Stimulated activated CD8-positive, alpha-beta memory T cell treated with anti-CD3 and anti-CD28 coated beads, Interleukin-7, amount 100 ng/mL, for 1 hour (primary cell): ENCODE data around the gene AXL.

ENCODE experiments used
- DNase-seq, 2 donors: peaks; one replicate each; pipeline ENCODE4 v3.0.0-alpha.2; 2020; ENCODE audit warnings: low read depth in 2 of 2

AXL gene

DNA sequence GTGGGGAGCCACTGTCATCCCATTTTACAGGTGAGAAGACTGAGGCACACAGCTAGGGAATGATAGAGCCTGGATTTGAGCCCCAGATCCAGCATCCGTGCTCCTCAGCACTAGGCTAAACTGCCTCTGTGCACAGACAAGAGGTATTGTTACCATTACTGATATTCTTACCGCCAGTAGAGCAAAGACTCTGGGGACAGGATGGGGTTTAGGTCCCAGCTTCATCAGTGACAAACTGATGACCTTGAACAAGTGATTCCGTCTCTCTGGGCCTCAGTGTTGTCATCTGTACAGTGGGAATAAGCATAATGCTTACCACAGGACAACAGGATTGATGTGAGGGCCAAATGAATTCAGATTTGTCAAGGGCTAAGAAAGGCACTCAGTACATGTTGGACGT is 16.5 kb downstream of the AXL start:
- no peak for DNase-seq

DNA sequence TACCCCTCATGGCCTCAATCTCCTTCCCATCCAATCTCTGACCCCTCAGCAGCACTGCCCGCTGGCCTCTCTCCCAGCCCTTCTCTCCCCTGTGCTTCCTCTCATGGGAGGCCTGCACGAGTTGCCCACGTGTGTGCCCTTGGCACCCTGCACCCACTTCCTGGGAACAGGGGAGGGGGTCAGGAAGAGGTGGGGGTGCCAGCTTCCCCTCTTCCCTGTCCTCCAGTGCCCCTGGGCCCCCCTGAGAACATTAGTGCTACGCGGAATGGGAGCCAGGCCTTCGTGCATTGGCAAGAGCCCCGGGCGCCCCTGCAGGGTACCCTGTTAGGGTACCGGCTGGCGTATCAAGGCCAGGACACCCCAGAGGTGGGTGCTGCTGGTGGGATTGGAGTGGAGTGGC is 19.2 kb downstream of the AXL start:
- DNase-seq, result no peak

DNA sequence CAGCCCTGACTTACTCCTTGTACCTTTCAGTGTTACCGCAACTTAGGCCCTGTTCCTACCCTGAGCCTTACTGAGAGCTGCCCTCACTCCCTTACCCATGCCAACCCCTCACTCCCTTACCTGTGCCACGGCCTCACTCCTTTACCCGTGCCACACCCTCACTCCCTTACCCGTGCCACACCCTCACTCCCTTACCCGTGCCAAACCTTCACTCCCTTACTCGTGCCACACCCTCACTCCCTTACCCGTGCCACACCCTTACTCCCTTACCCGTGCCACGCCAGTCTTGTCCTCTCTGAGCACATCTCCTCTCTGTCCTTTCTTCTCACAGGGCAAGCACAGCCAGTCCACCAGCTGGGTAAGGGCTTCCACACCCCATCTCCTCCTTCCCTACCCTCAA is 20.3 kb downstream of the AXL start:
- no peak for DNase-seq

DNA sequence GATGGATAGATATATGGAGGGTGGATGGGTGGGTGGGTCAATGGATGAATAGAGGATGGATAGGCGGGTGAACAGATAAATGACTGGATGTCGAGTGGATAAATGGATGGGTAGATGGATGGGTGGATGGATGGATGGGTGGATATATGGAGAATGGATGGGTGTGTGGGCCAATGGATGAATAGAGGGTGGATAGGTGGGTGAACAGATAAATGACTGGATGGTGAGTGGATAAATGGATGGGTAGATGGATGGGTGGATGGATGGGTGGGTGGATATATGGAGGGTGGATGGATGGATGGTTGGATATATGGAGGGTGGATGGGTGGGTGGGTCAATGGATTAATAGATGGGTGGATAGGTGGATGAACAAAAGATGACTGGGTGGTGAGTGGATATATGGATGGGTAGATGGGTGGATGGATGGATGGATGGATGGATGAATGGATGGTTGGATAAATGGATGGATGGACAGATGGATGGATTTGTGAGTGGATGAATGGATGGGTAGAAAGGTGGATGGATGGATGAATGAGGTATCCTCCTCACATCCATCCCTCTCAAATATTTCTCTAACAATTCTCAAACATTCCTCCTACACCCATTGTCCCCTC is 21.0 kb downstream of the AXL start:
- DNase-seq, result no peak

DNA sequence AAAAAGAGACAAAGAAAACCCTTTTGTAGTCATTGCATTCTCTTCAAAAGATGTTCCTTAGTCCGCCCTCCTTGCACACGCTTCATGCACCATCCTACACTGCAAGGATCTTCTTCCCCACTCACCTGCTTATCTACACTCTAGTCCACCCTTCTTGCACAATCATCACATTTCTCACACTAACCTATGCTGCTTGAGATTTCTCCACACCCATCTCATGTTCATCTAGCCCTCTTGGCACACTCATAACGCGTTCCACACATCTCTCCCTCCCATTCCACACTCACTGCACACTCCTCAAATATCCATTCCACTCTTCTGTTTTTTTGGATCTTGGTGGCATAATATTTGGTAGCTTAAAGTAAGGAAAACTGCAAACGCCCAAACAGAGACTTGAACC is 22.8 kb downstream of the AXL start:
- no peak for DNase-seq

DNA sequence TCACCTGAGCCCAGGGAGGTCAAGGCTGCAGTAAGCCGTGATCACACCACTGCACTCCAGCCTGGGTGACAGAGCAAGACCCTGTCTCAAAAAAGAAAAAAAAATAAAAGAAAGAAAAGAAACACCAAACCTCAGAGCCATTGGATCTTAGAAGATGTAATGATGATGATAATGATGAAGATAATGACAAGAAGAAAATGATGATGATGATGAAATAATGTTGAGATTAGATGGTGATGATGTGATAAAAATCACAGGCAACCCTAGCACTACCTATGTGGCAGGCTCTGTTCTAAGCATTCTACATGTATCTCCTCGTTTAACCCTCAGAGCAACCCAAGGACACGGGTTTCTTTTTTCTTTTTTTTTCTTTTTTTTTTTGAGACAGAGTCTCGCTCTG is 25.1 kb downstream of the AXL start:
- DNase-seq, result no peak

DNA sequence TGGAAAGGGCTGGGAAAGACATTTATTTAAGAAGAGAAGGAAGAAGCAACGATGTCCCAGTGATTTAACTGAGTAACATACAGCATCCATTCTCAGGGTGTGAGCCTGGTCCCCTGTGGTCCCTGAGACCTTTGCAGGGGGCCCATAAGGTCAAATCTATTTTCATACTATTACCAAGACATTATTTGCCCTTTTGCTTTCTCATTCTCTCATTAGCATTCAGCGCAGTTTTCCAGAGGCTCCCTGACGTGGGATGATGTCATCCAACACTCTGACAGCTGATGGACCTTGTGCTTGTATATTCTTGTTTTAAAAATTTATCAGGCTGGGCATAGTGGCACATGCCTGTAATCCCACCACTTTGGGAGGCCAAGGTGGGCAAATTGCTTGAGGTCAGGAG is 26.8 kb downstream of the AXL start:
- DNase-seq, result no peak

DNA sequence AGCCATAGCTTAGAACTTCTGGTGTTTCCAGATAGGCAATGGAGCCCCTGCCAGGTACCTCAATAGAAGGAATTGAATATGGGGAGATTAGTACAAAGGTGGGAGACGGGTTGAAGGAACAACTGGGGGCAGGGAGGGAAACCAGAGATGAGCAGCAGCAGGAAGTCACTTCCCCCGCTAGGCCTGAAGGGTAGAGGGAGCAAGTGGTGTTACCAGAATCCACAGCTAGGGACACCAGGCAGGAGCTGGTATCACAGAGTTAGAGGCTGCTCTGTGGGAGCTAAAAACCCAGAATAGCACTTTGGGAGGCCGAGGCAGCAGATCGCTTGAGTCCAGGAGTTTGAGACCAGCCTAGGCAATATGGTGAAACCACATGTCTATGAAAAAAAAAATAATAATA is 29.9 kb downstream of the AXL start:
- no peak for DNase-seq

DNA sequence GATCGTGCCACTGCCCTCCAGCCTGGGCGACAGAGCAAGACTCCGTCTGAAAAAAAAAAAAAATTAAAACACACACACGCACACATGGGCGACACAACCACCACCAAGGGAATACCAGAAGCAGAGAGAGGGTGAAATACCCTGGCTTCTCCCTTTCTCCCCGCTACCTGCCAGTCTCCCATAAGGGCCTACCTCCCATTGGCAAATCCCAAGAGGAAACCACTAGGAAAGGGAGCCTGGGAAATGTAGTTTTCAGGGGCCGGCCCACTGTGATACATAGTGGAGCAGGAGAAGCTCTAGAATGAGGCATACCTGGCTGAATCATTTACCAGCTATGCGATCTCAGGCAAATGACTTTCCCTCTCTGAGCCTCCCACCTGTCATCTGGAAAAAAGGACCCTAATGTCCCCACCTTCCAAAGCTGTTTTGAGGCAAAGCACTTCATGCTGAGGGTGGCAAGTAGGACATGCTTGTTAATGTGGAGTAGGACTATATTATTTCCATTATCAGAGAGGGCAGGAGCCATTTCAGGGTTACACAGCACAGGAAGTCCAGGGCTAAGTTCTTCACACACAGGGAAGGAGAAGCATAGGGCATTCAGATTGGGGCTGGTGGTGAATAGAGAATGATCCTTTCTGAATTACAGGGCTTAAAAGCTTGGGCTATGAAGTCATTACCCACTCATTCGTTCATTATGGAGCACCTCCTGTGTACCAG is 30.8 kb downstream of the AXL start:
- DNase-seq, result no peak

DNA sequence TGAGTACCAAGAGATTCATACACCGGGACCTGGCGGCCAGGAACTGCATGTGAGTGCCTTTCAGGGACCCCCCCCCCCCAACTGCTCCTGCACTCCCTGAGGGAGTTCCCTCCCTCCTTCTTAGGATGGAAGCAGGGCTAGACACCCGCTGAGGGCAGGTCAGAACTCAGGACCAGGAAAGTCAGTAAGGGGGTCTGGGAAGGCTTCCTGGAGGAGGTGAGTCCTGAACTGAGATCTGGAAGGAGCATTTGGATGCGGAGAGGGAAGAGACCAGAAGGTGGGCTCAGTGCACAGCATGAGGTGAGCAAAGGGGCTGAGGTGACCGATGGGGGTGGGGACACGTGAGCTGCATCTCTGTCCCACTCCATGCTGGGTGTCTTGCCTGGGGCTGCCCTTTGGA is 34.6 kb downstream of the AXL start:
- no peak for DNase-seq

DNA sequence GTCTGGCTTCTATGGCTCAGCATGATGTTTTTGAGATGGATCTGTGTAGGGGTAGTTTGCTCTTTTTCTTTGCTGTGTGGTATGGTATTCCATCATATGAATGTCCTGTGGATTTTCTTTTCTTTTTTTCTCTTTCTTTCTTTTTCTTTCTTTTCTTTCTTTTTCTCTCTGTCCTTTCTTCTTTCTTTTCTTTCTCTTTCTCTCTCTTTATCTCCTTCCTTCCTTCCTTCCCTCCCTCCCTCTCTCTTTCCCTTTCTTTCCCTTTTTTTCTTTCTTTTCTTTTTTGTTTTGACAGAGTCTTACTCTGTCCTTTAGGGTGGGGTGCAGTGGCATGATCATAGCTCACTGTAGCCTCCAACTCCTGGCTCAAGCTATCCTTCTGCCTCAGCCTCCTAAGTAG is 36.1 kb downstream of the AXL start:
- DNase-seq, result no peak

DNA sequence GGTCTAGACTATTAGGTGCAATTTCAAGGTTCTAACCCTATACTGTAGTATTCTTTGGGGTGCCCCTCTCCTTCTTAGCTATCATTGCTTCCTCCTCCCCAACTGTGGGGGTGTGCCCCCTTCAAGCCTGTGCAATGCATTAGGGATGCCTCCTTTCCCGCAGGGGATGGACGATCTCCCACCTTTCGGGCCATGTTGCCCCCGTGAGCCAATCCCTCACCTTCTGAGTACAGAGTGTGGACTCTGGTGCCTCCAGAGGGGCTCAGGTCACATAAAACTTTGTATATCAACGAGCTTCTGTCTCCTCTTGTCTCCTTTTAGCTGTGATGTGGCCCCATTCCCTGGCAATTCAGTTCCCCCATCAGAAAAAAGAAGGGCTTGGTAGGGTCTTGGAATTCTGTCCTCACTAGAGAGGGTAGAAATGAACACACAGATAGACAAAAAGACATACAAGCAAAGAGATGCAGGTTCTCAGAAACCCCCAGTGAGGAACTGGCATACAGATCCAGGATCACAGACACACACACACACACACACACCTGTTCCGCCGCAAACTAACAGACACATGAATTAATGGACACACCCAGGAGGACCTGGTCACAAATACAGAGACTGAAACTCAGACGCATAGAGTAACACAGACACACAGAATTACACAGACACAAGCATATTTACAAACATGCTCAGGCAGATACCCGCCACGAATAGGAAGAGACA is 42.6 kb downstream of the AXL start:
- DNase-seq, result no peak

DNA sequence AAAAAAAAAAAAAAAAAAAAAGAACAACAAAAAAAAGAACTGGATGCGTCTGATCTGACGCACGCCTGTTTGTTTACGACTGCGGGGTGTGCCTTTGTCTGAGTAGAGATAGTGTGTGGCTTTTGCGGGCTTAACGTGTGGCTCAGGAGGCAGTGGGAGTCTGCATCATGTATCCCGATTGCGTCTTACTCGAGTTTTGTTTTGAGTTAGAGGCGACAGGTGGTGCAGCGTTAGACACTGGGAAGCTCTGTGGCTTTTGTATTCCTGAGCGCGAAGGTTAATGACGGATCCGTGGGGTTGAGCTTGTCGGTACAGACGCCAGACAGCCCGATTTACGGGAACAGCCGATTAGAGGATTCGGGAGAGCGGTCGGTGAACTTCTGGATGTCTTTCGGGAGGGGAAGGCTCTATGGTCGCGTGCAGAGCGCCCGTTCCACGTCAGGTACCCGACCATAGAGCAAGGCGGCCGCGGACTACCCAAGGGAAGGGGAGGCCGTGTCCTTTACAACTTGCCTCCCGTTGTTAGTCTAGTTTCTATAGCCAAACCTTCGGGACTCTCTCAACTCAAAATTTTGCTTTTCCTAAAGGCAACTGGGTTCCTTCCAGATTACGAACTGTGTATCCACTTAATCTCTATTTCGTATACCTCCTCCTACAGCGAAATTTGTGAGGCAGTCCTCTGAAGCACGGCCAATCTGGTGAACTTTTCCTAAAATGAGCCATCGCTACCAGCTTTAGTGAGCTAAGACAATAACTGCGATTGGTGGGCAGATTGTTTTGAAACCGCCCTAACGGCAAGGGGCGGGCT is 44.2 kb downstream of the AXL start:
- peak; percentile 52 to 57 for DNase-seq

DNA sequence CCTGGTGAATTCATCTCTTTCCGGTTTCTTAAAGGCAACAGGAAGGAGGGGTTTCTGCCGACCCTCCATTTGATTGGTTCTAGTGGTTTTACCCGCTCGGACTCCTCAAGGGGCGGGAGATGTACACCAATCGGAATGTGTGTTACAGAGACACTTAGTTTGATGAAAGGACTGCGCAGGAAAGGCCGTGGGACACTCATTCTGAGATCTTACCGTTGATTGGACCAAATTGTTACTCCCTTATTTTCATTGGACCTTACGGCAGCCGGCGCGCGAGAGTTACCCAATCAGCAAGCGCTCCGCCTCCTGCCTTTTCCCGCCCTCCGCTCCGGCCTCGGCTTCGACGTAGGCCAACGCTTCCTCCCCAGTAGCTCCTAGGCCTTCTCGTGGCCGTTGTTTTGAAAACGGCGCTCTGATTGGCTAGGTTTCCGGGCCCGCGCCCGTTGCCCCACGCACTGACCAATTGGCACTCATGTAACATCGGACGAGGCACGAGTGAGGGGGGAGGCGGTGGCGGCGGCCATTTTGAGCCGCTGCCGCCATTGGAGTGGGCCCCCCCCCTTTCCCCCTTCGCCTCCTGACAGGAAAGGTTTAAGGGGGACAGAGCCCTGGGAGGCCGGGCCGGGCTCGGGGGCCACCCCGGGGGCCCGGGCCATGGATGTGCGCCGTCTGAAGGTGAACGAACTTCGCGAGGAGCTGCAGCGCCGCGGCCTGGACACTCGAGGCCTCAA is 45.0 kb downstream of the AXL start, which contains the start of gene HNRNPUL1:
HNRNPUL1 (plus strand) TSS at position 523 of the 731 bp plus-strand sequence; CDS start at position 655, 132 bp downstream.
- peak; percentile 99 for DNase-seq

DNA sequence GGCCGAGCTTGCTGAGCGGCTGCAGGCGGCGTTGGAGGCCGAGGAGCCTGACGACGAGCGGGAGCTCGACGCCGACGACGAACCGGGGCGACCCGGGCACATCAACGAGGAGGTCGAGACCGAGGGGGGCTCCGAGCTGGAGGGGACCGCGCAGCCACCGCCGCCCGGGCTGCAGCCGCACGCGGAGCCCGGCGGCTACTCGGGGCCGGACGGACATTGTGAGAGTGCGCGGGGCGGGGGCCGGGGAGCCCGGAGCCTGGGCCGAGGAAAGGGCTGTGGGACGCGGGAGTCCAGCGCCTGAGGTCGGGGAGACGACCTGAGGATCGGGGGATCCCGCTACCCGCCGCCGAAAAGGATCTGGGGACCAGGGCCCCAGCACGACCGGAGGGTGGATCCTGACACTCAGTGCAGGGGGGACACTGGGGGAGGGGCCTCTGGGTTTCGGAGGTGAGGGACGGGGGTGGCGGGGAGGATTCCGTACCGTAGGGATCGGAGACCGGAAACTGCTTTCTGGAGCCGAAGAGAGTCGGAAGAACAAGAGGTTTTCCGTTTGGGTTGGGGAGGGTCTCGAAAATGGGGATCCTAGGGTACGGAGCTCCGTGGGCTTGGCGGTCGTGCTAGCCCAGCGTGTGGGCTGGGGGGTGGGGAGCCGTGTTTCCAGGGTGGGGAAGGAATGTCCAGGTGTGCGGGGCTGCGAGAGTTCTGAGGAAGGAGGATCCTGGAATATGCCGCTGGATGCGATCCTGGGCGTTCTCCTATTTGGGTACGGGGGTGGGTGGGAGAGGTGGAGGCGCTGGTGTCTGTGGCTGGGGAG is 45.8 kb downstream of the AXL start:
- peak; percentile 10 to 17 for DNase-seq

DNA sequence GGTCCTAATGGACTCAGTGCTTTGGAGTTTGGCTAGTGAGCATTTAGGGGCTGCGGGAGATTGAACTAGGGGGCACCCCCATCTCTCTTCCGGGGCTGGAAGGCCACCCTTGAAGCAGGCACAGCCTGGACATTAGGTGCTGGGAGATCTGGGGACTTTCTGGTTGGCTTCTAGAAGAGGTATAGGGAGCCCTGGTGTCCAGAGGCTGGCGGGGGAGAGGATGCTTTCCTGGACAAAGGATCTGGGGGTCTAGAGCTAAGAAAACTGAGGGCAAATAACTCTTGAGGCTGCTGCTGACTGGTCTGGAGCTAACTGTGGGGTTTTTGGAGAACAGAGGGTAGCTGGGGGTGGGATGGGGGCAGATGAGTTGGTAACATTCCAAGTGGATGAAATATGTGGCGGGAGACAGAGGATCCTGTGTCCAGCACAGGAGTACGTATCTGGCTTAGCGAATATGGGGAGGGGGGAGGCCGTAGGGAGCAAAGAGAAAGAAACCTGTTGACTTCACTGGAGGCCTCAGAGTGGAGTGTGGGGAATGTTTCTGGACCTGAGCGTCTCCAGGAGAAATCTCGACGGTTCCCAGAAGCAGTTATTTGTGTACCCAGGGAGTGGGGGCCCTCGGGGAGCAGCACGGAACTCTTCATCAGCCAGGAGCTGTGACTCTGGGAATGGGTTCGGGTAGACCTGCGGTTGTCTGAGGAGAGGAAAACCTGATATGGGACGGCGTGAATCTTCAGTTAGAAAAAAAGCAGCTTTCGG is 46.6 kb downstream of the AXL start:
- DNase-seq, result no peak

DNA sequence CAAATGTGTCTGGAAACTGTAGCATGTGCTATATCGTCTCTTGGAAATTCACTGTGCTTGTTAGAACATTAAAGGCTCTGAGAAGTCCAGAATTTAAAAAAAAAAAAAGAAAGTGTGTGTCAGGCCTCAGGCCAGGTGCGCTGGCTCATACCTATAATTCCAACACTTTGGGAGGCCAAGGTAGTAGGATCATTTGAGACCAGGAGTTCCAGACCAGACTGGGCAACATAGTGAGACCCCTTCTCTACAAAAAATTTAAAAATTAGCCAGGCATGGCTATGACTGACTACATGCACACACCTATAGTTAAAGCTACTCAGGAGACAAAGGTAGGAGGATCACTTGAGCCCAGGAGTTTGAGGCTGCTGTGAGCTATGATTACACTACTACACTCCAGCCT is 50.0 kb downstream of the AXL start:
- no peak for DNase-seq

DNA sequence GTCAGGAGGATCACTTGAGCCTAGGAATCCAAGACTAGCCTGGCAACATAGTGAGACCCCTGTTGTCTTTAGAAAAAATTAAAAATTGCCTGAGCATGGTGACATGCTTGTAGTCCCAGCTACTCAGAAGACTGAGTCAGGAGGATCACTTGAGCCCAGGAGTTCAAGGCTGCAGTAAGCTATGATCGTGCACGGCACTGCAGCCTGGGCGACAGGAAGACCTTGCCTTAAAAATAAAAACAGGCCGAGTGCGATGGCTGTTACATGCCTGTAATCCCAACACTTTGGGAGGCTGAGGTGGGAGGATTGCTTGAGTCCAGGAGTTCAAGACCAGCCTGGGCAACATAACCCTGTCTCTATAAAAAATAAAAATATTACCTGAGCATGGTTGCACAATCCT is 50.5 kb downstream of the AXL start:
- no peak for DNase-seq

DNA sequence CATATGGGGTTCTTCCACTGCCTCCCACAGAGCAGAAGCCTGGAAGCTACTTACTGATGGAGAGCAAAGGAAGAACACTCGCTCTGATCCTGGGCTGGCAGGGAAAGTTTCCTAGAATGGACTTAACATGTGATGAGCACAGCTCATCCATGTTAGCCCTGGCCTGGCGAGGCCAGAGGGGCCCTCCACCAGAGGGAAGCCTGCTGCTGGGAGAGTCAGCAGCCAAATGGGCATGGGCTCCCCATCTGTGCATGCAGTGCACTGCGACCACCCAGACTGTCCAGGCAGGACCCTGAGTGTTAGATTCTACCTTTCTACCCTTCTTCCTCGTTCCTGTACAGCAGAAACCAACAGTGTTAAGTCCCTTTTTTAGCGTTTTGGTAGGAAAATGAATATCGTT is 54.1 kb downstream of the AXL start:
- DNase-seq, result no peak

DNA sequence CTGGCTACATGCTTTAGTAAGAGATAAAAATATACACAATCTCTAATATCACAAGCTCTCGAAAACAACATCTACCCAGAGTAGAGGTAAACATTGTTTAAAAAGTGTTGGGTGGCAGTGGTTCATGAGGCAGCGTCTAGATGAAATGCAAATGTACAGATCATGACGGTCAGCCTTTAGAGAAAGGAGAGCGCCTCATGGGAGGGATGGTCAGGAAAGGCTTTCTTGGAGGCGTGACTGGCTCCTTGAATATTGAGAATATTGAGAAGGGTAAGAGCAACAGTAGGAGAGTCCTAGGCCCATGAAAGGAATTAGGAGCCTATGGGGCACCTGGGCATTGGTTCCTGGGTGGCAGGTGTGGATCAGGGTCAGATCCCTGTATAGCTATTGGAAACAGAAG is 55.8 kb downstream of the AXL start:
- no peak for DNase-seq
